Measurements from ENCODE around the gene CMPK1.

GRCh38 chr1:47326271-47326670 is 7.3 kb upstream of the CMPK1 start:
- TF ChIP-seq EZH2 (IDR thresholded peaks at IDR 0.05; ENCODE audit: insufficient read depth, poor library complexity, severe bottlenecking) (no peak), EZH2phosphoT487 (IDR thresholded peaks at IDR 0.05; ENCODE audit: insufficient read depth, low read depth) (no peak)
